Lung (tissue), 12 donors: ENCODE data around the gene CBLN4. TPM values are rescaled to one million over a fixed set of nuclear protein-coding genes. Genes with fewer than 3 reads are reported as not detected.

Source experiments
- ATAC-seq: fragments of 200-7000 bp; cut with Tn5 transposase; one replicate; pipeline ENCODE4 v1.9.1; 2020; ENCODE audit warnings: moderate number of reproducible peaks; ENCODE audit not compliant: insufficient read depth, low FRiP score
- DNase-seq, 3 donors: peaks; one replicate each; pipeline ENCODE4 v3.0.0-alpha.2; 2013 to 2017
- H3K27ac ChIP-seq, 2 donors: one replicate each; pipeline ENCODE4 v1.5.1; 2013; ENCODE audit warnings: mild to moderate bottlenecking in 2 of 2, moderate library complexity in 2 of 2, control low read depth in 1 of 2, inconsistent platforms in 1 of 2, low read depth in 1 of 2, low read length in 1 of 2
- H3K27me3 ChIP-seq, 3 donors: one replicate each; pipeline ENCODE4 v1.5.1; 2013; ENCODE audit warnings: low read length in 2 of 3; ENCODE audit not compliant: control insufficient read depth in 3 of 3, insufficient read depth in 3 of 3
- H3K36me3 ChIP-seq, 4 donors: one replicate each; pipeline ENCODE4 v1.5.1; 2013; ENCODE audit warnings: low read length in 4 of 4, mild to moderate bottlenecking in 1 of 4, moderate library complexity in 1 of 4; ENCODE audit not compliant: control insufficient read depth in 4 of 4, insufficient read depth in 4 of 4
- H3K4me1 ChIP-seq, 5 donors: one replicate each; pipeline ENCODE4 v1.5.1; 2013; ENCODE audit warnings: low read length in 5 of 5, mild to moderate bottlenecking in 2 of 5, moderate library complexity in 1 of 5; ENCODE audit not compliant: control insufficient read depth in 5 of 5, insufficient read depth in 5 of 5
- H3K4me3 ChIP-seq: one replicate; pipeline ENCODE4 v1.5.1; 2013; ENCODE audit warnings: mild to moderate bottlenecking, control low read depth, moderate library complexity
- H3K9ac ChIP-seq, 2 donors: one replicate each; pipeline ENCODE4 v1.5.1; 2013; ENCODE audit warnings: low read length in 2 of 2, control low read depth in 1 of 2; ENCODE audit not compliant: insufficient read depth in 1 of 2
- H3K9me3 ChIP-seq, 4 donors: one replicate each; pipeline ENCODE4 v1.5.1; 2013; ENCODE audit warnings: low read length in 3 of 4, mild to moderate bottlenecking in 1 of 4, moderate library complexity in 1 of 4; ENCODE audit not compliant: control insufficient read depth in 4 of 4, insufficient read depth in 3 of 4
- WGBS, 2 donors: extraction: QIAGEN DNeasy Blood & Tissue Kit; methylation state at CpG; one replicate each; pipeline ENCODE4 v1.1.7; 2013; 5-methylcytosine and 5-hydroxymethylcytosine counted together
- polyA plus RNA-seq, 2 donors: library from polyadenylated mRNA; stranded (reverse); fragments of 200-250 nt; gene quantifications; one replicate each; pipeline ENCODE4 v1.2.1, GENCODE V29; 2013
- total RNA-seq, 2 donors: library from RNA; depleted of rRNA in 1 of 2; stranded (reverse); fragments of >200 nt in 1 of 2; gene quantifications; one replicate each; pipeline ENCODE4 v1.2.1, GENCODE V29; 2014 to 2021
- TF ChIP-seq, protein P1 (sequence below): IDR thresholded peaks from 2 replicates; pipeline ENCODE4 v1.5.1; 2012; ENCODE audit warnings: mild to moderate bottlenecking; ENCODE audit errors: control extremely low read depth, extremely low read depth
- donor health status: control.
- donor health status: control.
- donor health status: Bipolar disorder and iron deficiency.
- donor health status: healthy.
- donor health status: DM: yes; HTN: yes; CAD: no.

CBLN4 gene
- total and polyA plus RNA-seq, 4 donors, result 0.05 to 0.15 (median 0.09) TPM

DNA sequence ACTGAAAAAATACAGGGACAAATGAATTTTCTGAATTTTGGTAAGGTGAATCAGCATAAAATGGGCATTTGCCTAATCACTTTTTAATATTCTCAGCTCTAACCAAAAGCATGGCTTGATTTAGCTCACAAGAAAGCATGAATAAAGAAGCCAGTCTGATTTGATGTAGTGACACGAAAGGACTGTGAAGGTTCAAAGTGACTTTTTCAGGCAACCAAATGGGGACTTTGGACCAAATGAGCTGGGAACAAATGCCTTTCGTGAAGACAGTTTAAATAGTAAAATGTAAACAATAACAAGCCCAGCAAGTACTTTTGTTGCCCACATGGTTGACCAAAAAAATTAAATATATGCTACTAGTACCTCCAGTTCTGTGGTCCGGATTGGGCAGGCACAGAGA lies 12.9 kb upstream of the CBLN4 start:
- ATAC-seq (no peak), DNase-seq (no peak)
- Histone ChIP-seq H3K4me1 (no peaks in the 10 kb centered on the region), H3K9ac (no peak overlapping the region), H3K27me3 (peaks cover 0 to 16% (median 4%) of the 10 kb centered on the region in 3 donors), H3K36me3 (no peaks in the 10 kb centered on the region), H3K27ac (no peak overlapping the region), H3K4me3 (no peak overlapping the region), H3K9me3 (peaks cover 0 to 2% (median 0%) of the 10 kb centered on the region in 4 donors)
- TF ChIP-seq, protein P1, sequence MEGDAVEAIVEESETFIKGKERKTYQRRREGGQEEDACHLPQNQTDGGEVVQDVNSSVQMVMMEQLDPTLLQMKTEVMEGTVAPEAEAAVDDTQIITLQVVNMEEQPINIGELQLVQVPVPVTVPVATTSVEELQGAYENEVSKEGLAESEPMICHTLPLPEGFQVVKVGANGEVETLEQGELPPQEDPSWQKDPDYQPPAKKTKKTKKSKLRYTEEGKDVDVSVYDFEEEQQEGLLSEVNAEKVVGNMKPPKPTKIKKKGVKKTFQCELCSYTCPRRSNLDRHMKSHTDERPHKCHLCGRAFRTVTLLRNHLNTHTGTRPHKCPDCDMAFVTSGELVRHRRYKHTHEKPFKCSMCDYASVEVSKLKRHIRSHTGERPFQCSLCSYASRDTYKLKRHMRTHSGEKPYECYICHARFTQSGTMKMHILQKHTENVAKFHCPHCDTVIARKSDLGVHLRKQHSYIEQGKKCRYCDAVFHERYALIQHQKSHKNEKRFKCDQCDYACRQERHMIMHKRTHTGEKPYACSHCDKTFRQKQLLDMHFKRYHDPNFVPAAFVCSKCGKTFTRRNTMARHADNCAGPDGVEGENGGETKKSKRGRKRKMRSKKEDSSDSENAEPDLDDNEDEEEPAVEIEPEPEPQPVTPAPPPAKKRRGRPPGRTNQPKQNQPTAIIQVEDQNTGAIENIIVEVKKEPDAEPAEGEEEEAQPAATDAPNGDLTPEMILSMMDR, result no peak
- WGBS, 2 donors, result 70 to 78% methylated on average over 3 of the region's 3 CpGs

DNA sequence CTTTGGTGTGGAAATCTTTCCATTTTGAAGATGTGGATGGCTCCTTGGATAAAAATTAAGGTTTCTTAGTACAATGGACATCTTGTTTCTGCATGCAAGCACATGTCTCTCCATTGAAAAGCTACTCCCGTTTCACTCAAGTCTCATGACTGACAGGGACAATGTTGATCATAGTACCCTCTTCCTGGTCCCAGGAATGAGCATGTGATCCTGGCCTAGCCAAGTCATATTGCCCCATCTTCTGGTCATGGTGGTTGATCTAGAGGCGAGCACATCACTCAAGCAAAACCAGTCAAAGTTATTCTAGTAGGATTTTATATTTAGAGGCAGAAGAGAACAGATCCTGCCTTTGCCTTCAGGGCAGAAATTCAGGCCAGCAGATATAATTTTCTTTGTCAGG lies 12.2 kb upstream of the CBLN4 start:
- WGBS, 2 donors, result 67 to 72% methylated on average over 2 of the region's 2 CpGs
- Histone ChIP-seq H3K27ac (no peak overlapping the region), H3K36me3 (no peaks in the 10 kb centered on the region), H3K9me3 (peaks cover 0 to 2% (median 0%) of the 10 kb centered on the region in 4 donors), H3K4me1 (no peaks in the 10 kb centered on the region), H3K9ac (no peak overlapping the region), H3K4me3 (no peak overlapping the region), H3K27me3 (peaks cover 0 to 18% (median 4%) of the 10 kb centered on the region in 3 donors)
- no peak for DNase-seq
- TF ChIP-seq, protein P1, result no peak
- ATAC-seq, result no peak

DNA sequence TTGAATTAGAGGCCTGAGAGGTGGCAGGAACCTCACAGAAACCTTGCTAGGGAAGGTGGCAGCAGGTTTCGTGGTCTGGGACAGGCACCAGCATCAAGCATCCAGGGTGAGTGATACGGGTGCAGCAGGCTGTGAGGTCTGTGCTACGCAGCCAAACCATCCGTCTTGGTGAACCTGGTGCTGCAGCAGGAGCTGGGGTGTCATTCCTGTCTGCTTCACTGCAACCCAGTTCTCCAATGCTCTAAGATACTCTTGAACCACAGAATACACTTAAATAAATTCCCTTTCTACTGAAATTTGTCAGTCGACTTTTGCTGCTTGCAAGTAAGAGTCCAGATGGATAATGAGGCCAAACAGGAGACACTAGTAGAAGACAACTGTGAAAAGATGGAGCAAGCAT lies 9.7 kb upstream of the CBLN4 start:
- no peaks in the 10 kb centered on the region for H3K4me1 ChIP-seq
- 90 to 91% methylated on average over 5 of the region's 5 CpGs for WGBS, 2 donors
- TF ChIP-seq, protein P1, result no peak
- H3K9me3 ChIP-seq, result peaks cover 0 to 2% (median 0%) of the 10 kb centered on the region in 4 donors
- ATAC-seq (no peak), DNase-seq (no peak)
- no peak overlapping the region for H3K9ac ChIP-seq
- H3K4me3 ChIP-seq, result no peak overlapping the region
- H3K27me3 ChIP-seq, result peaks cover 0 to 15% (median 0%) of the 10 kb centered on the region in 3 donors
- no peaks in the 10 kb centered on the region for H3K36me3 ChIP-seq
- H3K27ac ChIP-seq, result no peak overlapping the region

GRCh38 chr20:56014151-56014550 lies 8.8 kb upstream of the CBLN4 start:
- Histone ChIP-seq H3K9ac (no peak overlapping the region), H3K4me3 (no peak overlapping the region), H3K27me3 (peaks cover 0 to 18% (median 0%) of the 10 kb centered on the region in 3 donors), H3K36me3 (no peaks in the 10 kb centered on the region), H3K4me1 (no peaks in the 10 kb centered on the region), H3K27ac (no peak overlapping the region), H3K9me3 (peaks cover 0 to 2% (median 0%) of the 10 kb centered on the region in 4 donors)
- ATAC-seq, result no peak
- TF ChIP-seq, protein P1, result no peak
- WGBS, 2 donors, result 77 to 87% methylated on average over 2 of the region's 2 CpGs
- peak in 1 of 3 donors; percentile 41 for DNase-seq
